Activated T-cell treated with anti-CD3 and anti-CD28 coated beads, Interleukin-2, amount 50 U/mL, for 1 hour (primary cell): Measurements from ENCODE around the gene EML4.

Experiments used
- DNase-seq: peaks from one replicate; pipeline ENCODE4 v3.0.0-alpha.2; 2020

EML4 gene

DNA sequence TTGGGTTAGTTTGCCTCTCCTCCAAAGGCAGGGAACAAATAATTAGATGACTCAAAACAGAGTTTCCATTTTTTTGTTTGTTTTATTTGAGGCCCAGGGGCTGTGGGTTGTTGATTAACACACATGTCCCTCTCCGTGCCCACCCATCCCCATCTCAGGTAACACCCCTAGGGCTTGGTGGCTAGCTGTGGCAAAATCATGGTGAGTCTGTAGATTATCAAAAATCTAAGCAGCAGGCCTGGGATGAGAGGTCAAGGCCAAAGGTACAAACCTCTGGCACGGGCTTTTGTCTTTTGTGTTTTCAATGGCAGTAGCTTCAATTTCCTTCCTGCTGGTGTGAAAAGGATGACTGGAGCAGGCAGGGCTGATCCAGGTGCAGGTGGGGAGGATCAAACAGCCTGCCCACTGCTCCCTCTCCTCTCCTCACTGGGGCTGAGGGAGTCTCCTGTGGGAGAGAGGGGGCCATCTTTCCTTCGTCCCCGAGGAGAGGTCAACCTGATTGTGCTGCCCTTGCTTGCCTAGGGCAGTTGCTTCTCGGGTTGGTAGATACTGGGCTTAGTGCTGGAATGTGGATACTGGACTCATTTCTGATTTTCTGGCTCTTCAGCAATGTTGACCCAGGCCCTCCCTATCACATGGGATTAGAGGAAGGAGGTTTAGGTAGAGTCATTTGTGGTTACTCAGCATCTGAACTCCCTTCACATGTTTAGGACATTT, 31.9 kb upstream of the EML4 start:
- DNase-seq = no peak

DNA sequence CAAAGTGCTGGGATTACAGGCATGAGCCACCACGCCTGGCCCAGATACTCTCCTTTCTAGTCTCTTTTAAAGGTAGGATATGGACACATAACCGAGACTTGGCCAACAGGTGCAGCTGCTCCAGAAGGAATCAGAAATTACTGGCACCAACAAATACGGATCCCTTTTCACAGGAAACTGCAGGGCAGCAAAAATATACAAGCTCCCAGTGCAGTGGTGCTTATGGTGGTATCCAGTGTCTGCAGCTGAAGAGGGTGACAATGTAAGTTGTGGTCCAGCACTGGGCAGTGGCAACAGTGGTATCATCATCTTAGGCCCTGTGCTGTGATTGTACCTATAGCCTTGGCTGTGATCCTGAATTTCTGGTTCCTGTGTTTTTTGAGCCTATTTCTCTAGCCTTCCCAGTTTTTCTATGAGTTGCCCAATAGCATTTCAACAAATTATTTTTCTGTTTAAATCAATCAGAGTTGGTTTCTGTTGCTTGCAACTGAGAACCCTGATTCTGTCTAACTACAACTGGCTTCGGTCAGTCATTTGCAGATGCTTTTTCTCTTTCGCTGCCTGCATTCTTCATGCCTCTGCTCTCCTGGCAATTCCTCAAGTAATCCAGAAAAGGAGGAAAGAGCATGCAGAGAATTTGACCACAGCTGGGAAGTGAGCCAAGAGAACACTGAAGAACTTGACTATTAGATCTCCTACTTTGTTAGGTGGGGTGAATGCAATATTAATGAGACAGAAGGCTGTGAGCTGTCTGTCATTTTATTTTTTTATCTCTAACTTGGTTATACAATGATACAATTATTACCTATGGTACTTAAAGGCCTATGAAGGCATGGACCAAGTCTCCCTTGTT, 30.8 kb upstream of the EML4 start:
- DNase-seq = no peak

DNA sequence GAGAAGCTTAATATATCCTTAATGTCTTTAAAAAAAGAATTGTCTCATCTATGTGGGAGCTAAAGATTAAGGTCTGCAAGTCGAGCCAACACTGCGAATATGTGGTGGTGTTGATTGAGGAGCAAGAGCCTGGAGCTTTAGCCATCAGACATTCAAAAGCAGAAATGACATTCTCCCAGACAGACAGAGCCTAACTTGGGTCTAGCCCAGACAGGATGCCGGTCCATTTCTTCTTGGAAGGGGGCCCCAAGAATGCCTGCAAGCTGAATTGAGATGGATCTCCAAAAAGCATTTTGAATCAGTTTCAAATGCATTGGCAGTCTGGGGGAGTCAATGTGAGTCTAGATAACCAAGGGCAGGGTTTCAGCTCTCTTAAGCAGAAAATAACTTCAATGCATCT, 30.1 kb upstream of the EML4 start:
- DNase-seq = no peak

GRCh38 chr2:42140496-42140895, 28.7 kb upstream of the EML4 start:
- DNase-seq = no peak

DNA sequence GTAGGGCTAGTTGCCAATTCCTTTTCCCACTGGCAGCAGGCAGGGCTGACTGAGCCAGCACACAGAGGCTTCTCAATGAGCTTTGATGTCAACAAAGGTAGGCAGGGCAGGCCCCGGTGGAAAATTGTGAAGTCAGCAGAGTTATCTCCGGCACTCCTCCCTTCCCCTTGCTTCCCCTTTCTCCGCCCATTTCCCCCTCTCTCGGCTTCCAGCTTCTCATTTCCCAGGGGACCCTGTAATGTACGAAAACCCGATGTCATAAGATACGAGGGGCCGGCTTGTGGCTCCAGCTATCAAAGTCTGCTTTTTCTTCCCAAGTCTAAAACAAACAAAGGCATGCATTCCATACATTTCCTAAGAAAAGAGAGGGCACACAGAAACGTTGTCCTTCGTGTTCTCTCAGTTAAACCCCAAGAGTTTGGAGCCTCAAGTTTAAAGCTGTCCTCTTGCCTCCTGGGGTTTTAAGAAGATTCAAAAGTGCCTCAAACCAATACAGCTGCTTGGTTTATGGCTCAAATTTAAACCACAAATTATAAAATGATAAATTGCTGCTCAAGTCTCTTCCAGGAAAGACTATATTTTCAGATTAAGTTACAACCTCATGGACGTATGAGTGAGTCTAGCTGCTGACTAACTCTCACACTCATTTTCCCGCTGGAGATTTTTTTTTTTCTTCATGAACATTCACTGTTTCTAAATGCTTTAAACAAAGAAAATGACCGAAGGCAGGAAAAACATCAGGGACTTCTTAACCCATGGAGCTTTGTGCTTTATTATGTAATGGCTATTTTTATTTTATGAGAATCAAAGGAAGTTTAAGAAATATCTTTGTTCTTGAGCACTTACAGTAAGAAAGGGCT, 27.2 kb upstream of the EML4 start:
- peak; percentile 50 for DNase-seq

GRCh38 chr2:42142547-42143184, 26.5 kb upstream of the EML4 start:
- DNase-seq = no peak

GRCh38 chr2:42147641-42148274, 21.4 kb upstream of the EML4 start:
- no peak for DNase-seq

GRCh38 chr2:42150159-42150558, 19.0 kb upstream of the EML4 start:
- no peak for DNase-seq

DNA sequence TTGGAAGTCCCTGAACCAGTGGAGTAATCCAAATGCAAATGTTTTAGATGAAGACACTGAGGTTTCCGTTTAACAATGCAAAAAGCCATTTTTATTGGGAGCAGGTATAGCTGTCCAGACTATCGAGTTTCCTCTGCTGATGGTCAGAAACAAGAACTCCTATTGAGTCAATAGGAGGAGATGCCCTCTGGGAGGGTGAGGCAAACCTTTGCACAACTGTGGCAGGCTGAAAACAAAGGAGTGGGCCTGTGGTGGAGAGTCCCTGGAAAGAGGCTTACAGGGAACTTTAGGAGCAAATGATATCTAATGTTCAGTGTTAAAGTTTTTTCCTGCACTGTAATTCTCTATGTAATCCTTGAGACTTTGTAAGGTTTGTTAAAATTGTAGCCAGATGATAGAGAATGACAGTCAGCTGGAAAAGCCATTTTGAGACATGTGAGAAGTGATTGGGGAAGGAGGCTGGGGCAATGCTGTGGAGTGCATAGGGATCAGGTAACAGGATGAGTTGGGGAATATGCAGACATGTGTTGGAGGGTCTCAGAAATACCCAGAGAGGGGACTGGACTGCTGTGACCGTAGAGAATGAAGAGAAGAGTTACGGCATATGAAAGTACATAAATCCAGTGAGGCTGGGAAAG, 15.1 kb upstream of the EML4 start:
- DNase-seq = no peak

DNA sequence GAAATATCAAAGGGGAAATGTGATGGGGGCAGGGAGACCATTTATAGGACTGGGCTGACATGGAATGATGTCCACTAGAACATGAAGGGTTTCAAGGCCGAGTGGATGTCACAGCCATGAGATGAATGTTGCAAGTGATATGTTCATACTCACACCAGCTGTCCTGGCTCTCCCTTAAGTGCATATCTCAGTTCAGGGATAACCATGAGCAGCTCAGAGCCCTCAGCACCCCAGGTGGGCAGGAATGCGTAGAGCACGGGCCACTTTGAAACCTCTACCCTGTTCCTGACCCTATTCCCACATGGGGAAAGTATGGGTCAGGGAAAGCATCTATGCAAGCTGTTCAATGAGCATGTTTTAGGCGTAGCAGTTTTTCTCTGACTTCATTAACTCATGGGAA, 12.4 kb upstream of the EML4 start:
- no peak for DNase-seq

DNA sequence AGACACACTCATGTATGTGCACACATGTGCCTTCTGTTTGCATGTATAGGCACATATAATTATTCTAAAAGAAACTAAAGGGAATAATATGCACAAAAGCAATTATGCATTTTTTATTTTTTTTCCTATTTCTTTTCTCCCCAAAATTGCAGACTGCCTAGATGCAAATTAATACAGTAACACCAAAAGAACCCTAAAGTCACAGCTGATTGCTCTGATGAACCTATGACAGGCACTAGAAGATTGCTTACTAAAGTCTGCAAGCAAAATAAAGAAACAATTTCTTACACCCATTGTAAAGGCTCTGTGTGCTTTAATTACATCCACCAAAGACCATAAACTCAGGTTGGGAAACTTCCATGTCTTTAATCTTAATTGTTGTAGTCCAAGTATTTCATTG, 7.7 kb upstream of the EML4 start:
- DNase-seq = no peak

DNA sequence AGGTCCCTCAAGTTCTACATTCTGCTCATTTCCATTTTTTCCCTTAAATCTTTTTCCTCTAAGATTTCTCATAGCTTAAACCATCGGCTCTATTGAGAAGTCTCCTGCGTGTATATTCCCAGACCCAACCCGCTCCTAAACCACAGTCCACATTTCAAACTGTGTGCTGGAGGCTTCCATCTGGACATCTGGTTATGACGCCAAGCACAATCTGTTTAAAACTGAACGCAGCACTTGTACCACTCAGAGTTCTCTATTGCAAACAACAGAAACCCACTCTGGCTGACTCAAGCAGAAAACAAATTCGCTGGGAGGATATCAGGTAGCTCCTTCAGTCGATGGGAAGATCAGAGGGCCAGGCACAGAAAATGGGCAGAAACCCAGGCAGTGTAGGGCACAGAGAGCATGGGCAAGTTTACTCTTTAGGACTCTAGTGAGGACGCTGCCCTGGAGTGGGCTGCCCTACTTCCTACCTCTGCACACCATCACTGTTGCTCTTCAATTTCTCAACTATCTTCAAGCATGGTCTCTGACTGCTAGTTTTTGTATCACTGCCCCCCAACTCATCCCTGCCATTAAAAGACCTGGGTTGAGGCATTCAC, 5.6 kb upstream of the EML4 start:
- no peak for DNase-seq

GRCh38 chr2:42164046-42164445, 5.1 kb upstream of the EML4 start:
- DNase-seq = no peak

GRCh38 chr2:42164971-42165370, 4.2 kb upstream of the EML4 start:
- DNase-seq = no peak

GRCh38 chr2:42167458-42167857, 1.7 kb upstream of the EML4 start:
- no peak for DNase-seq

DNA sequence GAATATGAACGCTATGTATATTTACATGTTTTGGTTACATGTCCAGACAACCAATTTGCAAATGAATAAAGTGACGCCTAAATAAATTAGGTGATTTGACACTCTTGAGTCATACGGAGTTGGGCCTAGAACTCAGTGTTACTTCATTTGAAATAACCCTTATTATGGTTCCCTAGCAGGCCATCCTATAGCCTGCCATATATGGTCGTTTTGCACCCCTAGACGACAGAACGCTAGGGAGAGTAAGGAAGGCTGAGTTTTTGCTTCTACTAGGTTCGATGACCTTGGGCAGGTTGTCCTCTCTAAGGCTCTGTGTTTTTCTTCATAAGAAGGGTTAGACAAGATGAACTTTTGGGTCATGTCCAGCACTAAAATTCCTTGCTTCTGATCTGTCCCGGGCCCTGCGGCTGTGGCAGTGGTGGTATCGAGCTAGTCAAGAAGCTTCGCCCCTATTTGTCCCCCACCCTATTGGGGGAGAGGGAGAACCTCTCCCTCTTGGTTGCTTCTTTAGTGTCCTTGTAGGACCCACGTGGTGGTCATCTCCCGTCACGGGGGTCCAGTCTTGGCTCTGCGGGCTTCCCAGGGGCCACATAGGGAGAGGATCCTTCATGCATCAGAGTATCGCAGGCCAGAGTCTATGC, 574 bp upstream of the EML4 start:
- no peak for DNase-seq

- DNase-seq = no peak
Observed at GRCh38 chr2:42169874-42170521, 845 bp downstream of the EML4 start.

DNA sequence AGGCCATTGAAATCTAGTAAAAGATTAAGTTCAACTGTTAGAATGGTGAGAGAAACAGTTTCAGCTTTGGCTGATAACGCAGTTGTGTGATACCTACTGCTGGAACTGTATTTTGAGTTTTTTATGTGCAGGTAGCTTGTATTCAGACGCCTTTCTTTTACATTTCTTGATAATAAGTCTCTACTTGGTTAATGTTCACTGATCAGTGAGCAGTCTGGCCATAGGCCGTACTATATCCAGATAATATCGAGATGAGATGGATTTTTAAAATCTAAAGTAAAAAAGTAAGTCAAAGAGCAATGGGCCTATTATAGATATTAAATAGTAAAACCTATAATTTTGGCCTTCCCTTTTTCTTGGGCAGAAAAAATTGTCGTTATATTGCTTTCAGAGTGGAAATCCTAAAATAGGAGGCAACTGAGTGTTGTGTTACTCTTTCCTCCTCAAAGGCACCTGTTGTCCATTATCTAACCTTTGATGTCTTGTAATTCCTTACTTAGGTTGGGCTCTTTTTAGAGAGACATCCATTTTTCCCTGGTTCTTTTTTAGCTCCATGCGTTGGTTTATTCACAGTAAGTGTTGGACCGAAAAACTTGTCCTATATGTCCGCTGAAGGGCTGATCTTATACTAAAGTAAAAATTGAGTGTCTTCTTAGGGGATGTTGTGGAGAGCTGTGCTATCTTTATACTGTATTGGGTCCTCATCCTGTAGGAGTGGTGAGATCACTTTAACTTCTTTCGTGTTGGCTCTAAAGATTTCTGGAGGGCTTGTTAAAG, 1.7 kb downstream of the EML4 start:
- DNase-seq = no peak

- no peak for DNase-seq
Observed at GRCh38 chr2:42171396-42171980, 2.3 kb downstream of the EML4 start.
